Measurements from ENCODE around the gene MARCKSL1. TPM values are rescaled to one million over a fixed set of nuclear protein-coding genes. Genes with fewer than 3 reads are reported as not detected.

Gene MARCKSL1
- total and polyA plus RNA-seq, 2 of the 13 experiments (the other 11 are each of a cell fraction or from before 2014, with no cell fraction given), result 81.9 to 155 TPM

GRCh38 chr1:32336591-32336932 is 529 bp upstream of the MARCKSL1 start (continued):
- TF ChIP-seq GRHL1 (CRISPR knock-in tag; conservative IDR thresholded peaks at IDR 0.05) (no peak), ZNF30 (CRISPR knock-in tag; IDR thresholded peaks at IDR 0.05) (no peak), GMEB1 (CRISPR knock-in tag; IDR thresholded peaks at IDR 0.05; ENCODE audit: borderline replicate concordance) (no peak), HNF4G (IDR thresholded peaks at IDR 0.05; ENCODE audit: borderline replicate concordance, low read depth, low read length) (no peak), HNF4G (CRISPR knock-in tag; IDR thresholded peaks at IDR 0.05; ENCODE audit: borderline replicate concordance, low read depth) (no peak), ZNF512B (CRISPR knock-in tag; IDR thresholded peaks at IDR 0.05; ENCODE audit: borderline replicate concordance) (no peak), ZBTB42 (CRISPR knock-in tag; IDR thresholded peaks at IDR 0.05) (0 out of 2 replicates have a peak, but pooled peaks have one; percentile 6), ZNF281 (CRISPR knock-in tag; IDR thresholded peaks at IDR 0.05; ENCODE audit: borderline replicate concordance) (no peak), ZNF816 (CRISPR knock-in tag; IDR thresholded peaks at IDR 0.05; ENCODE audit: borderline replicate concordance) (no peak), KDM3A (CRISPR knock-in tag; IDR thresholded peaks at IDR 0.05; ENCODE audit: low read depth) (peak; percentile 6; the same call in 1 of the 2 replicates), NFATC3 (CRISPR knock-in tag; IDR thresholded peaks at IDR 0.05) (0 out of 2 replicates have a peak, but pooled peaks have one; percentile 5), KDM2A (CRISPR knock-in tag; IDR thresholded peaks at IDR 0.05; ENCODE audit: borderline replicate concordance, low read depth) (0 out of 2 replicates have a peak, but pooled peaks have one; percentile 28), ZNF703 (CRISPR knock-in tag; IDR thresholded peaks at IDR 0.05; ENCODE audit: borderline replicate concordance) (no peak), CSRNP2 (CRISPR knock-in tag; conservative IDR thresholded peaks at IDR 0.05; ENCODE audit: low read depth) (no peak), ZNF138 (CRISPR knock-in tag; IDR thresholded peaks at IDR 0.05; ENCODE audit: low read depth) (no peak), NFKB2 (CRISPR knock-in tag; IDR thresholded peaks at IDR 0.05; ENCODE audit: borderline replicate concordance) (peak; percentile 28; the same call in 1 of the 2 replicates), CCDC6 (CRISPR knock-in tag; IDR thresholded peaks at IDR 0.05) (no peak), SNAPC2 (CRISPR knock-in tag; IDR thresholded peaks at IDR 0.05) (no peak), SP5 (CRISPR knock-in tag; IDR thresholded peaks at IDR 0.05; ENCODE audit: borderline replicate concordance, low read depth) (no peak)

Measured in HepG2 (cell line).